ENCODE measurements around the gene BLACAT1. TPM values are rescaled to one million over a fixed set of nuclear protein-coding genes. Genes with fewer than 3 reads are reported as not detected.

Gene BLACAT1
- total and polyA plus RNA-seq, 2 of the 13 experiments (the other 11 are each of a cell fraction or from before 2014, with no cell fraction given), result 1.2 to 2.8 TPM

- TF ChIP-seq ZBTB43 (CRISPR knock-in tag; conservative IDR thresholded peaks at IDR 0.05) (peak; percentile 75; the same call in 1 of the 2 replicates), RARA (CRISPR knock-in tag; IDR thresholded peaks at IDR 0.05) (0 out of 2 replicates have a peak, but pooled peaks have one; percentile 45), ZNF430 (CRISPR knock-in tag; IDR thresholded peaks at IDR 0.05) (0 out of 2 replicates have a peak, but pooled peaks have one; percentile 49), MEIS2 (CRISPR knock-in tag; IDR thresholded peaks at IDR 0.05) (0 out of 2 replicates have a peak, but pooled peaks have one; percentile 49), REPIN1 (CRISPR knock-in tag; IDR thresholded peaks at IDR 0.05; ENCODE audit: borderline replicate concordance, low read depth) (no peak), ZNF101 (CRISPR knock-in tag; IDR thresholded peaks at IDR 0.05; ENCODE audit: borderline replicate concordance, low read depth) (no peak), IRF2 (CRISPR knock-in tag; IDR thresholded peaks at IDR 0.05) (peak; percentile 22; the same call in 1 of the 2 replicates), NKX3-1 (CRISPR knock-in tag; IDR thresholded peaks at IDR 0.05) (0 out of 2 replicates have a peak, but pooled peaks have one; percentile 30), HBP1 (CRISPR knock-in tag; IDR thresholded peaks at IDR 0.05; ENCODE audit: low read depth) (0 out of 2 replicates have a peak, but pooled peaks have one; percentile 42), ATF2 (CRISPR knock-in tag; IDR thresholded peaks at IDR 0.05) (0 out of 2 replicates have a peak, but pooled peaks have one; percentile 18), ZNF567 (CRISPR knock-in tag; IDR thresholded peaks at IDR 0.05; ENCODE audit: borderline replicate concordance) (no peak), HOXA3 (CRISPR knock-in tag; IDR thresholded peaks at IDR 0.05) (0 out of 2 replicates have a peak, but pooled peaks have one; percentile 16)
- TF ChIP-seq, protein P1, sequence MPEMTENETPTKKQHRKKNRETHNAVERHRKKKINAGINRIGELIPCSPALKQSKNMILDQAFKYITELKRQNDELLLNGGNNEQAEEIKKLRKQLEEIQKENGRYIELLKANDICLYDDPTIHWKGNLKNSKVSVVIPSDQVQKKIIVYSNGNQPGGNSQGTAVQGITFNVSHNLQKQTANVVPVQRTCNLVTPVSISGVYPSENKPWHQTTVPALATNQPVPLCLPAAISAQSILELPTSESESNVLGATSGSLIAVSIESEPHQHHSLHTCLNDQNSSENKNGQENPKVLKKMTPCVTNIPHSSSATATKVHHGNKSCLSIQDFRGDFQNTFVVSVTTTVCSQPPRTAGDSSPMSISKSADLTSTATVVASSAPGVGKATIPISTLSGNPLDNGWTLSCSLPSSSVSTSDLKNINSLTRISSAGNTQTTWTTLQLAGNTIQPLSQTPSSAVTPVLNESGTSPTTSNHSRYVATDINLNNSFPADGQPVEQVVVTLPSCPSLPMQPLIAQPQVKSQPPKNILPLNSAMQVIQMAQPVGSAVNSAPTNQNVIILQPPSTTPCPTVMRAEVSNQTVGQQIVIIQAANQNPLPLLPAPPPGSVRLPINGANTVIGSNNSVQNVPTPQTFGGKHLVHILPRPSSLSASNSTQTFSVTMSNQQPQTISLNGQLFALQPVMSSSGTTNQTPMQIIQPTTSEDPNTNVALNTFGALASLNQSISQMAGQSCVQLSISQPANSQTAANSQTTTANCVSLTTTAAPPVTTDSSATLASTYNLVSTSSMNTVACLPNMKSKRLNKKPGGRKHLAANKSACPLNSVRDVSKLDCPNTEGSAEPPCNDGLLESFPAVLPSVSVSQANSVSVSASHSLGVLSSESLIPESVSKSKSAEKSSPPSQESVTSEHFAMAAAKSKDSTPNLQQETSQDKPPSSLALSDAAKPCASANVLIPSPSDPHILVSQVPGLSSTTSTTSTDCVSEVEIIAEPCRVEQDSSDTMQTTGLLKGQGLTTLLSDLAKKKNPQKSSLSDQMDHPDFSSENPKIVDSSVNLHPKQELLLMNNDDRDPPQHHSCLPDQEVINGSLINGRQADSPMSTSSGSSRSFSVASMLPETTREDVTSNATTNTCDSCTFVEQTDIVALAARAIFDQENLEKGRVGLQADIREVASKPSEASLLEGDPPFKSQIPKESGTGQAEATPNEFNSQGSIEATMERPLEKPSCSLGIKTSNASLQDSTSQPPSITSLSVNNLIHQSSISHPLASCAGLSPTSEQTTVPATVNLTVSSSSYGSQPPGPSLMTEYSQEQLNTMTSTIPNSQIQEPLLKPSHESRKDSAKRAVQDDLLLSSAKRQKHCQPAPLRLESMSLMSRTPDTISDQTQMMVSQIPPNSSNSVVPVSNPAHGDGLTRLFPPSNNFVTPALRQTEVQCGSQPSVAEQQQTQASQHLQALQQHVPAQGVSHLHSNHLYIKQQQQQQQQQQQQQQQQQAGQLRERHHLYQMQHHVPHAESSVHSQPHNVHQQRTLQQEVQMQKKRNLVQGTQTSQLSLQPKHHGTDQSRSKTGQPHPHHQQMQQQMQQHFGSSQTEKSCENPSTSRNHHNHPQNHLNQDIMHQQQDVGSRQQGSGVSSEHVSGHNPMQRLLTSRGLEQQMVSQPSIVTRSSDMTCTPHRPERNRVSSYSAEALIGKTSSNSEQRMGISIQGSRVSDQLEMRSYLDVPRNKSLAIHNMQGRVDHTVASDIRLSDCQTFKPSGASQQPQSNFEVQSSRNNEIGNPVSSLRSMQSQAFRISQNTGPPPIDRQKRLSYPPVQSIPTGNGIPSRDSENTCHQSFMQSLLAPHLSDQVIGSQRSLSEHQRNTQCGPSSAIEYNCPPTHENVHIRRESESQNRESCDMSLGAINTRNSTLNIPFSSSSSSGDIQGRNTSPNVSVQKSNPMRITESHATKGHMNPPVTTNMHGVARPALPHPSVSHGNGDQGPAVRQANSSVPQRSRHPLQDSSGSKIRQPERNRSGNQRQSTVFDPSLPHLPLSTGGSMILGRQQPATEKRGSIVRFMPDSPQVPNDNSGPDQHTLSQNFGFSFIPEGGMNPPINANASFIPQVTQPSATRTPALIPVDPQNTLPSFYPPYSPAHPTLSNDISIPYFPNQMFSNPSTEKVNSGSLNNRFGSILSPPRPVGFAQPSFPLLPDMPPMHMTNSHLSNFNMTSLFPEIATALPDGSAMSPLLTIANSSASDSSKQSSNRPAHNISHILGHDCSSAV (CRISPR knock-in tag; IDR thresholded peaks at IDR 0.05; ENCODE audit: borderline replicate concordance), result no peak
- TF ChIP-seq, protein P2, sequence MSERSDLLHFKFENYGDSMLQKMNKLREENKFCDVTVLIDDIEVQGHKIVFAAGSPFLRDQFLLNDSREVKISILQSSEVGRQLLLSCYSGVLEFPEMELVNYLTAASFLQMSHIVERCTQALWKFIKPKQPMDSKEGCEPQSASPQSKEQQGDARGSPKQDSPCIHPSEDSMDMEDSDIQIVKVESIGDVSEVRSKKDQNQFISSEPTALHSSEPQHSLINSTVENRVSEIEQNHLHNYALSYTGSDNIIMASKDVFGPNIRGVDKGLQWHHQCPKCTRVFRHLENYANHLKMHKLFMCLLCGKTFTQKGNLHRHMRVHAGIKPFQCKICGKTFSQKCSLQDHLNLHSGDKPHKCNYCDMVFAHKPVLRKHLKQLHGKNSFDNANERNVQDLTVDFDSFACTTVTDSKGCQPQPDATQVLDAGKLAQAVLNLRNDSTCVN (CRISPR knock-in tag; IDR thresholded peaks at IDR 0.05; ENCODE audit: borderline replicate concordance), result 0 out of 2 replicates have a peak, but pooled peaks have one; percentile 53
These were observed 3.1 kb upstream of the BLACAT1 start (continued) for GRCh38 chr1:205458777-205459566.

Measured in HepG2 (cell line).